Peyer's patch (tissue), 4 donors: Measurements from ENCODE around the gene MACROD2.

Experiments used
- POLR2A ChIP-seq, 2 donors: fragments of 450-650 bp; IDR thresholded peaks; one replicate each; pipeline ENCODE4 v1.5.1; 2017; ENCODE audit warnings: antibody characterized with exemption in 2 of 2, mild to moderate bottlenecking in 2 of 2, moderate library complexity in 2 of 2
- TF ChIP-seq, protein P1 (sequence below), 6 experiments: fragments of 450-650 bp in 4 of 6; fragments of 200-600 bp in 2 of 6; sonication (generic) in 1 of 6; IDR thresholded peaks; one replicate each; pipeline ENCODE4 v1.5.1; 2017 to 2019; ENCODE audit warnings: antibody characterized with exemption in 6 of 6, mild to moderate bottlenecking in 3 of 6, moderate library complexity in 1 of 6

DNA sequence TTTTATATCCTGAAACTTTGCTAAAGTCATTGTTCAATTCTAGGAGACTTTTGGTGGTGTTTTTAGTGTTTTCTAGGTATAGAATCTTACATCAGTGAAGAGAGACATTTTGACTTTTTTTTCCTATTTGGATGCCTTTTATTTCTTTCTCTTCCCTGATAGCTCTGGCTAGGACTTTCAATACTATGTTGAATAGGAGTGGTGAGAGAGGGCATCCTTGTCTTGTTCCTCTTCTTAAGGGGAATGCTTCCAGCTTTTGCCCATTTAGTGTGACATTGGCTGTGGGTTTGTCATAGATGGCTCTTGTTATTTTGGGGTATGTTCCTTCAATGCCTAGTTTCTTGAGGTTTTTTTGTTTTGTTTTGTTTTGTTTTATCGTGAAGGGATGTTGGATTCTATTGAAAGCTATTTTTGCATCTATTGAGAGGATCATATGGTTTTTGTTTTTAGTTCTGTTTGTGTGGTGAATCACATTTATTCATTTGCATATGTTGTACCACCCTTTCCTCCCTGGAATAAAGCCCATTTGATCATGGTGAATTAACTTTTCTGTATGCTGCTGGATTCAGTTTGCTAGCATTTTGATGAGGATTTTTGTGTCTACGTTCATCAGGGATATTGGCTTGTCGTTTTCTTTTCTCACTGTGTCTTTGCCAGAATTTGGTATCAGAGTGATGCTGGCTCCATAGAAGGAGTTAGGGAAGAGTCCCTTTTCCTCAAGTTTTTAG is 882.1 kb downstream of the MACROD2 start:
- TF ChIP-seq POLR2A (IDR thresholded peaks at IDR 0.05): no peak
- TF ChIP-seq, protein P1, sequence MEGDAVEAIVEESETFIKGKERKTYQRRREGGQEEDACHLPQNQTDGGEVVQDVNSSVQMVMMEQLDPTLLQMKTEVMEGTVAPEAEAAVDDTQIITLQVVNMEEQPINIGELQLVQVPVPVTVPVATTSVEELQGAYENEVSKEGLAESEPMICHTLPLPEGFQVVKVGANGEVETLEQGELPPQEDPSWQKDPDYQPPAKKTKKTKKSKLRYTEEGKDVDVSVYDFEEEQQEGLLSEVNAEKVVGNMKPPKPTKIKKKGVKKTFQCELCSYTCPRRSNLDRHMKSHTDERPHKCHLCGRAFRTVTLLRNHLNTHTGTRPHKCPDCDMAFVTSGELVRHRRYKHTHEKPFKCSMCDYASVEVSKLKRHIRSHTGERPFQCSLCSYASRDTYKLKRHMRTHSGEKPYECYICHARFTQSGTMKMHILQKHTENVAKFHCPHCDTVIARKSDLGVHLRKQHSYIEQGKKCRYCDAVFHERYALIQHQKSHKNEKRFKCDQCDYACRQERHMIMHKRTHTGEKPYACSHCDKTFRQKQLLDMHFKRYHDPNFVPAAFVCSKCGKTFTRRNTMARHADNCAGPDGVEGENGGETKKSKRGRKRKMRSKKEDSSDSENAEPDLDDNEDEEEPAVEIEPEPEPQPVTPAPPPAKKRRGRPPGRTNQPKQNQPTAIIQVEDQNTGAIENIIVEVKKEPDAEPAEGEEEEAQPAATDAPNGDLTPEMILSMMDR (IDR thresholded peaks at IDR 0.05): no peak
